HepG2 (cell line): Measurements from ENCODE around the gene COBL. TPM values are rescaled to one million over a fixed set of nuclear protein-coding genes. Genes with fewer than 3 reads are reported as not detected.

Source experiments
- ATAC-seq: fragments of 200-7000 bp; cut with Tn5 transposase; 3 replicates; pipeline ENCODE4 v1.9.1; 2020; ENCODE audit warnings: mild to moderate bottlenecking, moderate library complexity
- BruUV-seq: library from RNA; stranded (reverse); fragments of 400-500 nt; replicated peaks from 2 replicates; lab custom pipeline; 2021; lab: Mats Ljungman, UMichigan
- CTCF ChIA-PET: fragments of 300-600 bp; formaldehyde crosslinking; extraction: SDS; loops from one replicate; lab custom pipeline; 2021; ENCODE audit warnings: low total read pairs, inconsistent platforms, low intra/inter-chr PET ratio; lab: Yijun Ruan, JAX
- POLR2A ChIA-PET: fragments of 350-600 bp; sonication (Branson Sonifier 250); formaldehyde crosslinking; loops from one replicate; lab custom pipeline; 2020; ENCODE audit warnings: antibody characterized with exemption, inconsistent platforms; lab: Yijun Ruan, JAX
- DNase-seq: peaks from one replicate; pipeline ENCODE4 v3.0.0-alpha.2; 2015; ENCODE audit warnings: low spot score
- FAIRE-seq: peaks from 3 replicates; lab custom pipeline; 2011; peaks lifted over from hg19 to GRCh38; lab: Jason Lieb, UNC
- H2AFZ ChIP-seq: one replicate; pipeline ENCODE4 v1.6.1; 2011; ENCODE audit warnings: low read length, inconsistent platforms
- H3K27ac ChIP-seq: fragments of 300-600 bp; 3 replicates; pipeline ENCODE4 v1.8.0; 2011; ENCODE audit warnings: mixed run types, mild to moderate bottlenecking, mixed read lengths, low read length, inconsistent platforms; ENCODE audit not compliant: insufficient read depth; ENCODE audit errors: extremely low read length
- H3K27me3 ChIP-seq, 2 experiments: fragments of 200-600 bp in 1 of 2; 2 replicates in 1 of 2; 3 replicates in 1 of 2; pipeline versions ENCODE4 v1.6.0 to v1.8.0; 2011; ENCODE audit warnings: low read length in 2 of 2, mild to moderate bottlenecking in 2 of 2, moderate library complexity in 2 of 2, inconsistent platforms in 1 of 2; ENCODE audit not compliant: insufficient read depth in 2 of 2, control insufficient read depth in 1 of 2
- H3K36me3 ChIP-seq, 2 experiments: fragments of 200-600 bp in 1 of 2; replicated peaks in 1 of 2; 2 replicates in 1 of 2; 3 replicates in 1 of 2; pipeline versions ENCODE4 v1.5.1 to v1.8.0; 2011; ENCODE audit warnings: low read length in 2 of 2, inconsistent platforms in 1 of 2; ENCODE audit not compliant: insufficient read depth in 2 of 2, control insufficient read depth in 1 of 2
- H3K4me1 ChIP-seq: 2 replicates; pipeline ENCODE4 v1.5.1; 2012; ENCODE audit warnings: low read length, inconsistent platforms; ENCODE audit not compliant: insufficient read depth
- H3K4me2 ChIP-seq: 2 replicates; pipeline ENCODE4 v1.6.0; 2011; ENCODE audit warnings: low read depth, low read length, inconsistent platforms
- H3K4me3 ChIP-seq, 3 experiments: fragments of 200-600 bp in 1 of 3; sonication (generic), shearing (Covaris generic) in 1 of 3; replicated peaks in 1 of 3; 2 replicates each; pipeline ENCODE4 v1.5.1; 2011 to 2016; ENCODE audit warnings: low read length in 3 of 3, inconsistent platforms in 2 of 3, low read depth in 2 of 3, mild to moderate bottlenecking in 2 of 3, control low read depth in 1 of 3, mixed read lengths in 1 of 3; ENCODE audit not compliant: insufficient read depth in 1 of 3
- H3K79me2 ChIP-seq: one replicate; pipeline ENCODE4 v1.6.1; 2011; ENCODE audit warnings: low read length, inconsistent platforms; ENCODE audit not compliant: insufficient read depth
- H3K9ac ChIP-seq: 2 replicates; pipeline ENCODE4 v1.6.0; 2011; ENCODE audit warnings: mild to moderate bottlenecking, low read depth, low read length, inconsistent platforms; ENCODE audit not compliant: insufficient read depth
- H3K9me3 ChIP-seq: 2 replicates; pipeline ENCODE4 v1.5.1; 2012; ENCODE audit warnings: mild to moderate bottlenecking, low read length
- H4K20me1 ChIP-seq: 2 replicates; pipeline ENCODE4 v1.6.0; 2011; ENCODE audit warnings: inconsistent platforms, mild to moderate bottlenecking, low read length, moderate library complexity; ENCODE audit not compliant: insufficient read depth
- CREM ChIP-seq, 2 experiments: sonication (generic) in 1 of 2; formaldehyde crosslinking in 1 of 2; IDR thresholded peaks; 2 replicates each; pipeline versions ENCODE4 v1.4.0 to v1.6.1; 2016 to 2020; ENCODE audit warnings: antibody characterized with exemption in 1 of 2, mild to moderate bottlenecking in 1 of 2, missing genetic modification reagents in 1 of 2
- HNRNPH1 ChIP-seq: fragments of 200-400 bp; formaldehyde crosslinking; optimal IDR thresholded peaks from 2 replicates; pipeline ENCODE3; 2017; ENCODE audit warnings: mild to moderate bottlenecking, low read depth, low read length
- HOXA5 ChIP-seq: sonication (generic); formaldehyde crosslinking; IDR thresholded peaks from 2 replicates; pipeline ENCODE4 v1.4.0; 2020; ENCODE audit warnings: missing genetic modification reagents
- MED1 ChIP-seq: sonication (generic); formaldehyde crosslinking; IDR thresholded peaks from 2 replicates; pipeline ENCODE4 v1.4.0; 2020; ENCODE audit warnings: missing genetic modification reagents
- NFIC ChIP-seq: IDR thresholded peaks from 2 replicates; pipeline ENCODE4 v1.6.1; 2012; ENCODE audit warnings: mild to moderate bottlenecking, low read length, inconsistent platforms
- PAX8 ChIP-seq: sonication (generic); formaldehyde crosslinking; IDR thresholded peaks from 2 replicates; pipeline ENCODE4 v1.8.0; 2022; ENCODE audit warnings: mild to moderate bottlenecking, missing genetic modification reagents, borderline replicate concordance
- POLR2AphosphoS2 ChIP-seq: IDR thresholded peaks from 2 replicates; pipeline ENCODE4 v1.6.1; 2011; ENCODE audit warnings: low read depth, low read length, improper control_type of control experiment
- SNAPC2 ChIP-seq: sonication (generic); formaldehyde crosslinking; IDR thresholded peaks from 2 replicates; pipeline ENCODE4 v1.8.1; 2022; ENCODE audit warnings: mild to moderate bottlenecking, missing genetic modification reagents
- TMF1 ChIP-seq: sonication (generic); formaldehyde crosslinking; IDR thresholded peaks from 2 replicates; pipeline ENCODE4 v1.8.1; 2022; ENCODE audit warnings: low read depth, missing genetic modification reagents
- ZBTB7A ChIP-seq: sonication (generic); formaldehyde crosslinking; IDR thresholded peaks from 2 replicates; pipeline ENCODE4 v1.8.0; 2022; ENCODE audit warnings: mild to moderate bottlenecking, missing genetic modification reagents
- ZFAT ChIP-seq: sonication (generic); formaldehyde crosslinking; conservative IDR thresholded peaks from 2 replicates; pipeline ENCODE4 v1.8.1; 2023; ENCODE audit warnings: missing genetic modification reagents, inconsistent platforms
- ZFP37 ChIP-seq: sonication (generic); formaldehyde crosslinking; IDR thresholded peaks from 2 replicates; pipeline ENCODE4 v1.4.0; 2020; ENCODE audit warnings: missing genetic modification reagents, borderline replicate concordance
- ZNF121 ChIP-seq: sonication (generic); formaldehyde crosslinking; IDR thresholded peaks from 2 replicates; pipeline ENCODE4 v1.5.0; 2020; ENCODE audit warnings: mild to moderate bottlenecking, missing genetic modification reagents
- ZNF224 ChIP-seq: sonication (generic); formaldehyde crosslinking; IDR thresholded peaks from 2 replicates; pipeline ENCODE4 v1.5.0; 2020; ENCODE audit warnings: mild to moderate bottlenecking, missing genetic modification reagents
- ZNF607 ChIP-seq: sonication (generic); formaldehyde crosslinking; IDR thresholded peaks from 2 replicates; pipeline ENCODE4 v1.5.1; 2020; ENCODE audit warnings: missing genetic modification reagents, mild to moderate bottlenecking, borderline replicate concordance
- ZSCAN25 ChIP-seq: sonication (generic); formaldehyde crosslinking; IDR thresholded peaks from 2 replicates; pipeline ENCODE4 v1.8.0; 2022; ENCODE audit warnings: mild to moderate bottlenecking, missing genetic modification reagents
- WGBS: methylation state at CpG from one replicate; pipeline ENCODE4 v1.1.6; 2017; ENCODE audit warnings: low lambda C conversion rate; 5-methylcytosine and 5-hydroxymethylcytosine counted together
- in situ Hi-C: cut with HindIII; loops from 2 replicates; pipeline ENCODE4 v1.10.0; 2017; ENCODE audit warnings: low pct_unique_long_range_greater_than_20kb; ENCODE audit not compliant: extremely low pct_ligation_motif_present
- intact Hi-C: fragments of 100-400 bp; cut with micrococcal nuclease; formaldehyde crosslinking; loops from one replicate; pipeline ENCODE4 v1.10.0; 2022; ENCODE audit not compliant: unreplicated experiment
- polyA plus RNA-seq, 8 experiments: library from polyadenylated mRNA; depleted of rRNA in 3 of 8; stranded (reverse) in 7 of 8; unstranded in 1 of 8; fragments of >200 nt; fragmentation: Illumina TruSeq in 4 of 8; extraction: Trizol in 4 of 8; gene quantifications; 2 replicates each; pipeline versions ENCODE4 v1.2.1 to v1.2.3, GENCODE V29; 2011 to 2016; ENCODE audit warnings: low read depth in 4 of 8, missing spikeins in 1 of 8, mixed read lengths in 1 of 8; ENCODE audit not compliant: insufficient read depth in 1 of 8
- total RNA-seq, 5 experiments: library from RNA; depleted of rRNA; stranded (reverse); fragments of >200 nt; fragmentation: Illumina TruSeq; extraction: Trizol; gene quantifications; 2 replicates each; pipeline ENCODE4 v1.2.3, GENCODE V29; 2016; ENCODE audit warnings: low read depth in 1 of 5
- TF ChIP-seq, protein P1 (sequence below): sonication (generic); formaldehyde crosslinking; IDR thresholded peaks from 2 replicates; pipeline ENCODE4 v1.8.1; 2023; ENCODE audit warnings: mild to moderate bottlenecking, moderate library complexity, missing genetic modification reagents
- TF ChIP-seq, protein P2 (sequence below): sonication (generic); formaldehyde crosslinking; IDR thresholded peaks from 2 replicates; pipeline ENCODE4 v1.9.0; 2021; ENCODE audit warnings: missing genetic modification reagents, mild to moderate bottlenecking, borderline replicate concordance
- TF ChIP-seq, protein P3 (sequence below): sonication (generic); formaldehyde crosslinking; conservative IDR thresholded peaks from 2 replicates; pipeline ENCODE4 v1.4.0; 2020; ENCODE audit warnings: missing genetic modification reagents
- TF ChIP-seq, protein P4 (sequence below): sonication (generic); formaldehyde crosslinking; IDR thresholded peaks from 2 replicates; pipeline ENCODE4 v1.5.1; 2020; ENCODE audit warnings: missing genetic modification reagents, mild to moderate bottlenecking, borderline replicate concordance

The COBL gene
- total and polyA plus RNA-seq, 2 of the 13 experiments (the other 11 are each of a cell fraction or from before 2014, with no cell fraction given): 3.8 to 4.9 TPM

DNA sequence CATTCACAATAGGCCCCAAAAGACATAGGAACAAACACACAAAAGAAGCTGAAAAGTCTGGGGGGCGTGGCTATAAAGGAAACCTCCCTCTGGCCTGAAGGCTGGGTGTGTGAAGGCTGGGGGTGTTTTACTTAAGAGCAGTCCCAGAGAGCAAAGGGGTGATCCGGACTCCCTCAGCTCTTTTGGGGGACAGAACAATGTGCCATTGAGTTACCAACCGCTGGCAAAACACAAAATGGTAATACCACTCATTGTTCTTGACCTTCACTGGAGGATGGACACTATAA lies 189.0 kb downstream of the COBL start (continued):
- TF ChIP-seq, protein P1, sequence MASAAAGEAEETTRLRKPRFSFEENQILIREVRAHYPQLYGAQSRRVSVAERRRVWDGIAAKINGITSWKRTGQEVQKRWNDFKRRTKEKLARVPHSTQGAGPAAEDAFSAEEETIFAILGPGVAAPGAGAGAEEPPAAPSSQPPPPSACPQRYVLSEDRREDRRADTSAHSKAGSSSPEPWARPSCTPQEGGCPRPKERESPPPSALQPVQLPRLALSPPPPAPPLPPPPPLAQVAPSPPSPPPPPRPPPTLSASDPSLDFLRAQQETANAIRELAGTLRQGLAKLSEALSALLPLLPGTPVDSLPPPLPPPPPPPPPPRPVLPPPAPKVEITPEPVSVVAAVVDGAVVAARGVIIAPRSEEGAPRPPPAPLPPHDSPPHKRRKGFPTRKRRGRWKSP (CRISPR knock-in tag): no peak
- TF ChIP-seq MED1 (CRISPR knock-in tag): no peak
- no peak for TF ChIP-seq ZNF224 (CRISPR knock-in tag)

DNA sequence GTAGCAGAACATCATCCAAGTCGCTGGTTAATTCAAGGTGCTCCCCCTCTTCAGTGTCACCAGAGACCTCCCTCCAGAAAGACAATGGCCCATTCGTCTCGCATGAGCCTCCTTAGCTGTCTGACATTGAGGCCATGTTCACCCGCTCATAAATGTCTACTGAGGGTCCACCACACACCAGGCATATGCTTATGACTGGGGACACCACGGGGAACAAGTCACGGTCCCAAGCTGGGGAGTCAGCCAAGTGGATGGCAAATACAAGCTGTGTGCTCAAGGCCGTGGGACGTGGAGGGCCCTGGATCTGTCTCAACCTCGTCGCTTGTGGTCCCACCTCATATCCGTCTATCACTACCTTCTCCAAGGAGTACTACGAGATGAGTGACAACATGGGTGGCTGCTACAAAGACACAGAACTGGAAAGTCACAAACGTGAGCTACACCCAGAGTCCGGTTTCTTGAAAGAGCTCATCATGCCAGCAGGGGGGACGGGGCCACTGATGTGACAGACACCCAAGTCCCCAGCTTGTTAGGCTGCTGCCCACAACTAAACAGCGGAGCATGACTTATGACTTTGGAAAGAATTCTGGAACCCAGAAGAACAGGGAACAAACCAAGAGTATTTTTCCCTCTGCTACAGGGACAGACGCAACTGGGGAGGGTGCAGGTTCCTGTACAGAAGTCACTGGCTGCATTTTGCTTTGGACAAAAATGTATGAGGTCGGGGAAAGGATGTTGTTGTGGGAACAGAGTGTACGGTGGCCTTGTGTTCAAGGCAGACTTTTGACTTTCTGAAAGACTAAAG lies 189.6 kb downstream of the COBL start:
- 91% methylated on average over 18 of the region's 19 CpGs for WGBS
- Histone ChIP-seq H3K4me1 (no peaks in the 10 kb centered on the region), H4K20me1 (no peaks in the 10 kb centered on the region), H2AFZ (no peak overlapping the region), H3K36me3 (no peaks in the 10 kb centered on the region; a peak in 1 of 5 replicates), H3K9ac (no peak overlapping the region), H3K27ac (no peak overlapping the region), H3K27me3 (no peaks in the 10 kb centered on the region), H3K79me2 (no peaks in the 10 kb centered on the region), H3K4me3 (no peak overlapping the region), H3K9me3 (no peaks in the 10 kb centered on the region), H3K4me2 (no peak overlapping the region)
- CTCF ChIA-PET: no interaction called here
- BruUV-seq: no TSS peak
- intact Hi-C loops: no loop called here
- POLR2A ChIA-PET: no interaction called here
- TF ChIP-seq, protein P2, sequence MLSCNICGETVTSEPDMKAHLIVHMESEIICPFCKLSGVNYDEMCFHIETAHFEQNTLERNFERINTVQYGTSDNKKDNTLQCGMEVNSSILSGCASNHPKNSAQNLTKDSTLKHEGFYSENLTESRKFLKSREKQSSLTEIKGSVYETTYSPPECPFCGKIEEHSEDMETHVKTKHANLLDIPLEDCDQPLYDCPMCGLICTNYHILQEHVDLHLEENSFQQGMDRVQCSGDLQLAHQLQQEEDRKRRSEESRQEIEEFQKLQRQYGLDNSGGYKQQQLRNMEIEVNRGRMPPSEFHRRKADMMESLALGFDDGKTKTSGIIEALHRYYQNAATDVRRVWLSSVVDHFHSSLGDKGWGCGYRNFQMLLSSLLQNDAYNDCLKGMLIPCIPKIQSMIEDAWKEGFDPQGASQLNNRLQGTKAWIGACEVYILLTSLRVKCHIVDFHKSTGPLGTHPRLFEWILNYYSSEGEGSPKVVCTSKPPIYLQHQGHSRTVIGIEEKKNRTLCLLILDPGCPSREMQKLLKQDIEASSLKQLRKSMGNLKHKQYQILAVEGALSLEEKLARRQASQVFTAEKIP (CRISPR knock-in tag): no peak
- TF ChIP-seq ZSCAN25 (no peak), ZFAT (CRISPR knock-in tag) (no peak), HNRNPH1 (no peak), SNAPC2 (no peak), POLR2AphosphoS2 (no peak), NFIC (no peak), CREM (IDR thresholded peaks at IDR 0.05) (no peak), CREM (CRISPR knock-in tag; IDR thresholded peaks at IDR 0.05) (no peak), PAX8 (CRISPR knock-in tag) (no peak), ZBTB7A (CRISPR knock-in tag) (no peak), ZNF121 (CRISPR knock-in tag) (no peak), ZFP37 (no peak), HOXA5 (CRISPR knock-in tag) (no peak), TMF1 (no peak), ZNF607 (CRISPR knock-in tag) (no peak)
- TF ChIP-seq, protein P3, sequence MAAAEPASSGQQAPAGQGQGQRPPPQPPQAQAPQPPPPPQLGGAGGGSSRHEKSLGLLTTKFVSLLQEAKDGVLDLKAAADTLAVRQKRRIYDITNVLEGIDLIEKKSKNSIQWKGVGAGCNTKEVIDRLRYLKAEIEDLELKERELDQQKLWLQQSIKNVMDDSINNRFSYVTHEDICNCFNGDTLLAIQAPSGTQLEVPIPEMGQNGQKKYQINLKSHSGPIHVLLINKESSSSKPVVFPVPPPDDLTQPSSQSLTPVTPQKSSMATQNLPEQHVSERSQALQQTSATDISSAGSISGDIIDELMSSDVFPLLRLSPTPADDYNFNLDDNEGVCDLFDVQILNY: no peak
- TF ChIP-seq, protein P4, sequence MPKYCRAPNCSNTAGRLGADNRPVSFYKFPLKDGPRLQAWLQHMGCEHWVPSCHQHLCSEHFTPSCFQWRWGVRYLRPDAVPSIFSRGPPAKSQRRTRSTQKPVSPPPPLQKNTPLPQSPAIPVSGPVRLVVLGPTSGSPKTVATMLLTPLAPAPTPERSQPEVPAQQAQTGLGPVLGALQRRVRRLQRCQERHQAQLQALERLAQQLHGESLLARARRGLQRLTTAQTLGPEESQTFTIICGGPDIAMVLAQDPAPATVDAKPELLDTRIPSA: no peak
- FAIRE-seq (no peak), DNase-seq (no peak), ATAC-seq (no peak)
- in situ Hi-C loops: loop anchor here (25.0 kb wide), 1 partner anchor 665 kb away; the partner anchor contains the start of gene FIGNL1
